SIG-M5 (cell line): ENCODE data around the gene ELL.
"Not testable (repeated sequence)": the region's sequence is repeated elsewhere in the genome, so short reads cannot be mapped to it uniquely, and the experiment has no call there.

Source experiments
- DNase-seq: peaks from one replicate; lab custom pipeline; 2025; lab: John Stamatoyannopoulos, UW

Gene ELL

DNA sequence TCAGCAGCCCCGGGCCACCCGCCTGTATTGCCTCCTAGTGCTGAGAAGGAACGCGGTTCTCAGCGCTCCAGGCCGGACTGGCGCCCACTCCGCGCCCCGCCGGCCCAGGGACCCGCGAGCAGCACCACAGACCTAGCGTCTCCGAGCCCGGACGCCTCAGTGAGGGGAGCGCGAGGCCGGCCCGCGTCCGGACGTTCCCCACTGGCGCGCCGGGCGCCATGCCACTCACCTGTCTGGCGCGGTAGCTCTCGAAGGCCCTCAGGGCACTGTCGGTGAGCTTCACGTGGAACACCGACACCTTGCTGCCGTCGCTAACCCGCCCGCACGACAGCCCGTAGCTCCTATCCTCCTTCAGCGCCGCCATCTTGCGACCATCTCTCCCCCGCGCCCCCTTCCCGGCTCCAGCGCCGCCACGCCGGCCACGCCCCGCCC lies at the start of gene ELL:
ELL (minus strand) TSS at position 379 of the 432 bp plus-strand sequence; CDS start at position 364, 15 bp downstream.
- no peak for DNase-seq

DNA sequence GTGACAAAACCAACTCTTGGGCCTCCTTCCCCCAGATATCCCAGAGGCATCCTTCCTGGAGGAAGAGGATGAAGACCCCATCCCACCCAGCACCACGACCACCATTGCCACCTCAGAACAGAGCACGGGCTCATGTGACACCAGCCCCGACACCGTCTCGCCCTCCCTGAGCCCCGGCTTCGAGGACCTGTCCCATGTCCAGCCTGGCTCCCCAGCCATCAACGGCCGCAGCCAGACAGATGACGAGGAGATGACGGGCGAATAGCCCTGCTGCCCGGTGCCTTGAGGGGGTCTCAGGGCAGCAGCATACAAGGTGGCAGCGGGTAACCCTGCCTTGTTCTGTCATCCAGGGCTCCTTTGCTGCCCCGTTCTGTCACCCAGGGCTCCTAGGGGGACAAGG lies 46.5 kb upstream of the ELL start:
- no peak for DNase-seq

DNA sequence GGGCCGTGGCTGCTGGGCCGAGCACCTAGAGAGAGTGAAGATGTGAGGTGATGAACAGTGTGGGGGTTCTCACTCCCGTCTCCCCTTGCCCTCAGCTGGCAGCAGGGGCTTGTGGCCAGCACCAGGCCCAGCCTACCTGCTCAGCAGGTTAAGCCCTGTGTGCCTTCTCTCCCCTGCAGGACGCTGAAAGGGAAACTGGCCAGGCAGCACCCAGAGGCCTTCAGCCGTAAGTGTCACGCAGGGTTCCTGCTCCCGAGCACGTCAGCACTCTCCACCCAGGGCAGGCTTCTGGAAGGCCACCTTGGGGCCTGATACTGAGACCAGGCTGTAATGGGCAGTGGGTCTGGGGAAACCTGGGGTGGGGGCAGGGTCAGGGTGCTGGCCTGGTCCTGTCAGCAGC lies 45.1 kb upstream of the ELL start:
- no peak for DNase-seq

DNA sequence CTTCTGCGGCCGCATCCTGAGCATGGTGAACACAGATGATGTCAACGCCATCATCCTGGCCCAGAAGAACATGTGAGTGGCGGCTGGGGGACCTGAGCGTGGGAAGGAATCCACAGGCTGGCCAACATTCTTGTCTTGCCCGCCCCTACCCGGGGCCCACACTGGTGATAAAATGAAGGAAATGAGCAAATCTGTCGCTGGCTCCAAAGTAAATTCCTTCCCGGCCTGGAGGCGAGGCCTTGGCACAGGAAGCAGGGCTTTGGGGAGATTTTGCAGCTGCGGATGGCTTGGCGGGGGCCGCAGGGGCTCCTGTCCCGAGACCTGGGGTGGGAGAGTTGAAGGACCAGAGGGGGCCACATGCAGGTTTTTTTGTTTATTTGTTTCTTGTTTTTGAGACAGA lies 40.2 kb upstream of the ELL start:
- DNase-seq = no peak

DNA sequence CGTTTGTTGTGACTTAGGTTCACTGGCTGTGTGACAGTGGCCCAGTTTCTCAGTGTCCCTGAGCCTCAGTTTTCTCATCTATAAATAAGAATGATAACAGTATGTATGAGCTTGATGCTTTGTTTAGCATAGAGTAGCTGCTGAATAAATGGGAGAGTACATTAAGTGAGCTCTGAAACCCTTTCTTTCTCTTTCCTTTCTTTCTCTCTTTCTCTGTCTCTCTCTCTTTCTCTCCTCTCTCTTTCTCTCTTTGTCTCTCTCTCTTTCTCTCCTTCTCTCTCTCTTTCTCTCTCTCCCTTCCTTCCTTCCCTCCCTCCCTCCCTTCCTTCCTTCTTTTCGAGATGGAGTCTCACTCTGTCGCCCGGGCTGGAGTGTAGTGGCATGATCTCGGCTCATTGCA lies 37.8 kb upstream of the ELL start:
- DNase-seq = no peak

DNA sequence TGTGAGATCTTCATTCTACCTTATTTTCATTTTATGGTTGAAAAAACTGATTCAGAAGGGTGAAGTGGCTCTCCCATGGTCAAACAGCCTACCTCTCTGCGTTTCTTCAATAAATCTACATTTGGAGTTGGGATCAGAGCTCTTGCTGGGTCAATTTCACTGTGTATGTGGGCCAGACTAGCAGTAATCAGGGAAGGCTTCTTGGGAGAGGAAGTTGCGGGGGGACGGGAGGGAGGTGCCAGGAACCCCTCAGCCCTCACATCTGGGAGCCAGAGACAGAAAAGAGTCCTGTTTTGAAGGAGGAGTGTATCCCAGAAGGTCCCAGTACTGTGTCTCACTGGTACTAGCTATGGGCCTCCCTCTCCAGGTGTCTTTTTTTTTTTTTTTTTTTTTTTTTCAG lies 36.7 kb upstream of the ELL start:
- DNase-seq = no peak

DNA sequence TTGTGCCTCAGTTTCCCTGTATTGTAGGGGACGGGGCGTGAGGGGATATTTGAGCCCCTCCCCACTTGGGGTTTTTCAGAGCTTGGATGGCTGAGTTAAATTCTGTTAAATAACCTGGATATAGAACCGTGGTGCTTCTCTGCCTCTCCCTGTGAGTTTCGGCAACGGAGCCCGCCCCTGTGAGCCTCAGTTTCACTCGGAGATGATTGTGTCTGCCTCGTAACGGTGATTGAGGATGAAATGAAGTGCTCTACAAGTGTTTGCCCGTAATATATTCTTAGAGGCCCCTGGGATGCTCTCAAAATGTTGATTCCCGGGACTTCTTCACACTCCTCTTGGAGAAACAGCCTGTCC lies 36.3 kb upstream of the ELL start:
- no peak for DNase-seq

DNA sequence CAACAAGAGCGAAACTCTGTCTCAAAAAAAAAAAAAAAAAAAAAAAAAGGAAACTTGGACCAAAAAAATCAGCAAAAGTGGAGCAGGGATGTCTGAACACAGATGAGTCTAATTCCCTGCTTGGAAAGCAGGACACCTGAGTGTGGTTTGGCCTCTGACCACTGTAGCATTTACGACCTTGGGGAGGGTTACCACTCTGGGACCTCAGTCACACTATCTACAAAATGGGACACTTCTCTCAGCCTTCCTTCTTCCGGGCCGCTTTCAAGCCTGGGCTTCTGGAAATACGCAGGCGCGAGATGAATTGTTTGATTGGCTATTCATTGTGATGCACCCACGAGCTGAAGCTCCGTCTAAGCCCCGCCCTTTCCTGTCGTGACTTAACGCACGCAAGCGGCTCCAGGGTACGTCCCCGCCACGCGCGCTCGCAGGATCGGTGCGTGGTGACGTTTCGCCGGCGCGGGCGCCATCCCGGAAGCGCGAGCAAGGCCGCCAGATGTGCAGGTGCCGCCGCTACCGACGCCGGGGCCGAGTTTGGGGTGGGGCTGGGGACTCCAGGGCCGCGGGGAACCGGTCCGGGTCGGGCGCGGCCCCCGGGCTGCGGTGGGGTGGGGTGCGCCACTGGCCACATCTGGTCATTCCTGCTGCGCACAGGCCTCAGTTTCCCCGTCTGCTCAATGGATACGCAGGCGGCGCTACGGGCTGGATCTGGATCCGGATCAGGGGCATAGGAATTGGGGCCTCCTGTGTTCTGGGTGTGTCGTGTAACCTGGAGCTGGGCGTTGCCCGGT lies 35.7 kb upstream of the ELL start, which contains the start of gene KXD1:
KXD1 (plus strand) TSS at position 460 of the 791 bp plus-strand sequence. CDS start 4,187 bp downstream, outside the sequence.
- DNase-seq = peak; percentile 95

DNA sequence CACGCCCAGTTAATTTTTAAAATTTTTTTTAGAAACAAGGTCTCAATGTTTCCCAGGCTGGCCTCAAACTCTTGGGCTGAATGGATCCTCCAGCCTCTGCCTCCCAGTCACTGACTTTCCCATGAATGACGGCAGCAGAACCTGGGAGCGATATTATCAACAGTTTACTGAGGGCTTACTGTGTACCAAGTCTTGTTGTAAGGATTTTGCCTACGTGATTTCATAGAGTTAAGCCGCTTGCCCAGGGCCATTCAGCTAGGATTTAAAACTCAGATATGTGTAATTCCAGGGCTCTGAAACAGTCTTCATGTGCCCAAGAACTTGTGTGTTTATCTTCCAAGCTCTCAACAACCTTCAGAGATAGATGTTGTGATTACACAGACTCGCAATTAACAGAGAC lies 29.8 kb upstream of the ELL start:
- DNase-seq = no peak

DNA sequence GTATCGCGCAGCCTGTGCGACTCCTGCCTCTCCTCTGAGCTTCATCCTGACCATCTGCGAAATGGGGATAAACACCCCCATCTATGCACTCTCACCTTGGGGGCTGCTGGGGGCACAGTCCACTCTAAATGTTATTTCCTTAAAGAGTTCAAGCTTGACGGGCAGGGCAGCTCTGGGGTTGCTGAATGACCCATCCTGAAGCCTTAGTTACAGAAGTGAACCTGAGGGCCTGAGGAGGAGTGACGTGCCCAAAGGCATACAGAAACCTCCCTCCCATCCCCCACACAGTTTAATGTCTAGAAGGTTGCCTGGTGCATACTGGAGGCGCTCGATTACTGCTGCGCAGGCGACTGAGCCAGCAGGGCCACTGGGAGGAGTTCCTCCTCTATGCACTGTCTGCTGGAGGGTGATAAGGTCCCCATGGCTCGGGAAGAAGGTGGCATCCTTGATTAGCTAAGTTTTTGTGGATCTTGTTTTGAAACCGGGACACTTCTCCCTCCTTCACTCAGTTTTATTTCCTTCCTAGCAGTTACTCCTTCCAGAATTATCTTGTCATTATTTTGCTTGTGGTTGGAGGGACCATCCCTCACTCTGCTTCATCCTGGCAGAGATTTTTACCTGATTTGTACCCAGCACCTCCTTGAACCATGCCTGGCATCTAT lies 22.1 kb upstream of the ELL start:
- DNase-seq = peak; percentile 51

DNA sequence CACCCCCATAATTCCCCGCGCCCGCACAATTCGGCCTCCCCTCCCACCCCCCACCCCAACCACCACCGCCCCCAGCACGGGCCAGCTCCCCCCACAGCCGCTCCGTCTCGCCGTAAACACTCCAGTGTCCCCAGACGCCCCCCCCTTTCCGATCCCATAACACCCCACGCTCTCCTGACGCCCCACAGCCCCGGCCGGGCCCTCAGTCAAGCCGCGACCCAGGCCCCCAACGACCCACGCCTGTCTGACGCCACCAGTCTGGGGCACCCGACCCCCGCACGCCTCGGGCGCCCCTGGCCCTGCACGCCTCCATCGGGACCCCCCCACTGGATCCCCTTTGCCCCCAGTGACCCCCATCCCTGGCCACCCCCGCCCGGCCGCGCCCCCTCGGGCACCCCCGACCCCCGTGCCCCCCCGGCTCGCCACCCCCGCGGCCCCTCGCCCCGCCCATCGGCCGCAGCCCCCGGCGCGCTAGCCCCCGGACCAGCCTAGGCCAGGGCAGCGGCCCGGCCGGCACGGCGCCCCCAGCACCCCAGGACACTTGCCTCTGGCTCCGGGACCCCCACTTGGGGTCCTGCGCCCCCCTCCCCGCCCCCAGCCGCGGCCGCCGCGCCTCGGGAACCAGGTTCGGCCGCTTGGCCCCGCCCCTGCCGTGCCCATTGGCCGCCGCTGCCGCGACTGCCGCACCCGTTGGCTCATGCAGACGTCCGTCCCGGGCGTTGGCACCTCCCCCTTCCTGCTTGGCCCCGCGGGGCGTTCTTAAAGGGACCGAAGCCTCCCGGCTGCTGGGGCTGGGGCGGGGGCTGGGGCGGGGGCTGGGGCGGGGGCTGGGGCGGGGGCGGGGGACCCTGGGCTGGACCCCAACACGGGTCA lies 21.3 kb upstream of the ELL start, which contains the start of gene FKBP8:
FKBP8 (minus strand) TSS at position 633 of the 873 bp plus-strand sequence. CDS start 1,603 bp downstream, outside the sequence.
- DNase-seq = peak; percentile 43

DNA sequence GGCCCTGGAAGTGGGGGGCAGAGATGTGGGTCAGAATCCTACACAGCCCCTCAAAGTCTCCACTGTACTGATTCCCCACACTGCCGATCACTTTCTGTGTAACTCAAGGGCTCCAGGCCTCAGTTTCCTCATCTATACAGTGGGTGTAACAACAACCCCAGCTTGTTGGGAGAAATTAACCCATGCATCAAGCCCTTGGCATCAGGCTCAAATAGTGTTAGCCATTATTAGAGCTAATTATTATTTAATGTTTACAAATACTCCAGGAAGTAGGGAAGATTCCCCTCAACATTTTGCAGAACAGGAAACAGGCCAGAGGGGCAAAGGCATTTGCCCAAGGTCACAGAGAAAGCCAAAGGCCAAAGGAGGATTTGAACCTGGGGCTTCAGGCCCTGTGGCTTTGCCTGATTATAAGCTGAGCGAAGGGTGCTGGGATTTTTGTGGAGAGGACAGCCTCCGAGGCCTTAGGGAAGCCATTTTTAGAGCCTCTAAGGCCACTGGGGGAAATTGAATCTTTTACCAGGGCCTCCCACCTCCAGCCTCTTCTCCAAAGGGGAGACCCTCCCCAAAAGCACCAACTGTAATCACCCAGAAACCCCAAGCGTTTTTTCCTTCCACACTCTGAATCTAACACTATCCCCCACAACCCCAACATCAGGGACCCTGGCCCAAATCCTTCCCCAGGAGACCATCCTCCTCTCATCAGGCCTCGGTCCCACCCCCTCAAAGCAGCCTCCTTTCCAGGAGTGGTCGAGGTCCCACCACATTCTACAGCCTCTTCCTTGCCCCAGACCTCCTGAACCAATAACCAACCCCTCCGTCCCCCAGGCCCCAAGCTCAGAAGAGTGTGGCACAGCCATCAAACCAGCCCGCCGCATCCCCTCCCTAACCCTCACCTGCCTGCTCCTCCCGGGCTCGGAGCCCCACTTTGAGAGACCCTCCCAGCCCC lies 20.4 kb upstream of the ELL start:
- DNase-seq = no peak

DNA sequence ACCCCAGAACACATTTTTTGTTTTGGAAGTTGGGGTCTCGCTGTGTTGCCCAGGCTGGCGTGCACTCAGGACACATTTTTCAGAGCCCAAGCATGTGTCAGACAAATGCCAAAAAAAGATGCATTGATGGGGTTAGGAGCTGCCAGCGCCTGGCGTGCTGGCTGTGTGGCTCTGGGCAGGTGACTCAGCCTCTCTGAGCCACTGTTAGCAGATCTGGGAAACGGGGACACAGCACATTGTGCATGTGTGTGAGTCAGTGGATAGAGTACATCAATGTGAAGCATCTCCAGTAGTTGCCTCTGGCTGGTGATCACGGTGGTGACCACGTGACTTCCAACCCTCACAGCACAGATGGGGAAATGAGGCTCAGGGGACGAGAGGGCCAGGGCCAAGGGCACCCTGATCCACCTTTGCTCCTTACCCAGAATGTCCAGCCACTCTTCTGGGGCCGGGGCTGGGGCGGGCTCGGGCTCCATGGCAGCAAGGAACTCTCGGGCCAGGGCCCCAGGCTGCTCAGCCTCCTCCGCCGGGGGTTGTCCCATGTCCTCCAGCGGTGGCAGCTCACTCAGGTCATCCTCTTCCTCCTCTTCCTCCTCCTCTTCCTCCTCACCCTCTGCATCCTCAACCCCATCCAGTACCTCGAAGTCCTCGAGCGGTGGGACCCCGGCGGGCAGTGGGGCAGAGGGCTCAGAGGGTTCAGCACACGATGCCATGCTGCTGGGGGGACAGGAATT lies 19.6 kb upstream of the ELL start:
- DNase-seq = no peak

DNA sequence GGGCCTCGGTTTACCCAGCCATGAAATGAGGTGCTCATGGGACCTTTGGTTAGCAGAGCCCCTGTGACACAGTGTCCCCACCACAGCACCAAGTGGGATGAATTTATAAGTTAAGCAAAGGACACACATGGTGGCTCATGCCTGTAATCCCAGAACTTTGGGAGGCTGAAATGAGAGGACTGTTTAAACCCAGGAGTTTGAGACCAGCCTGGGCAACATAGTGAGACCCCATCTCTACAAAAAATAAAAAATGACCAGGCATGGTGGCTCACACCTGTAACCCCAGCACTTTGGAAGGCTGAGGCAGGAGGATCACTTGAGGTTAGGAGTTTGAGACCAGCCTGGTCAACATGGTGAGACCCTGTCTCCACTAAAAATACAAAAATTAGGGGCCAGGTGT lies 18.3 kb upstream of the ELL start:
- not testable (repeated sequence) for DNase-seq

DNA sequence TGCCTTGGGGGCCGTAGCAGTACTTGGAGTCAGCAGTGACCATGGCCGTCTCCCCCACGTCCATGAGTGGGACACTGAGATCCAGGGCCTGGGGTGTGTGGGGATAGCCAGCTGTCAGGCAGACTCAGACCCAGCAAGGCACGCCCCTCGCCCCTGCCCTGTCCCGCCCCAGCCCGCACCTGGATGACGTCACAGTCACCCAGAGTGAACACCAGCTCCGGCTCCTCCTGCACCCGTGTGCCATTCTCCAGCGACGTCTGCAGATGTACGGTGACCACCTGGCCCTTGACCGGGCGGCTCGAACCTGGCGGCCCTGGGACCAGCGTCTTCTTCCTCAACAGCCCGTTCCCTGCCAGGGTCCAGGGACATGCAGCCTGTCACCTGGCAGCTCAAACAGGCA lies 17.5 kb upstream of the ELL start:
- DNase-seq = no peak

DNA sequence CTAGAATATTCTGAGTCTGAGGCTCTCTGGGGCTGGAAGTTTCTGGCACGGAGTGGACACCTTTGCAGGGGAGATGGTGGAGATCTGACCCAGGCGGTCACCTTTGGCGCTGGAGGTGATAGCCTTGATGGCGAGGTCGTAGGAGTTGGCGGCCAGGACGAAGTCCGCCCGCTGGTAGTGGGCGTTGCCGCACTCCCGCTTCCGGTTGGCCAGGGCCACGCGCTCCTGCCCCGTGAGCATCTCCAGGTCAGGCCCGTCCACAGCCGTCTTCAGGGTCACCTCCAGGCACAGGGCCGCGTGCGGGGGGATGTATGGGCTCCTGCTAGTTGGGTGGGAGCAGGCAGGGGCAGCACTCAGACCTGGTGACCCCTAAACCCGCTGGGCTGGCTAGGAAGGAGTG lies 16.2 kb upstream of the ELL start:
- DNase-seq = no peak

DNA sequence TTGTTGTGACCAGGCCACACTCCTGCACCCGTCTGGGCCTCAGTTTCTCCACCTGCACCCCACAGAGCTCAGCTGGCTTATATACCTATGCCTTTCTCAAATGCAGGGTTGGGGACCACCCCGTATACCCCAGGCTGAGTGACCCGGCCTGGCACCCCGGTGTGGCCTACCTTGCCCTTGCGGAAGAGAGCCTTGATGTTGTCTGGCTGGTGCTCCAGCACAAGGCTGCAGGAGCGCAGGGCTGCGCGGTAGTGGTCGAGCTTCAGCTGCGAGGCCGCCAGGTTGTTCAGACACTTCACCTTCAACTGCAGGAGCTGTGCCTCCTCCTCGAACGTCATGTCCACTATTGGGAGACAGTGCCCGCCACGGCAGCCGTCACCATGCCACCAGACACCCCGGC lies 15.6 kb upstream of the ELL start:
- DNase-seq = no peak

DNA sequence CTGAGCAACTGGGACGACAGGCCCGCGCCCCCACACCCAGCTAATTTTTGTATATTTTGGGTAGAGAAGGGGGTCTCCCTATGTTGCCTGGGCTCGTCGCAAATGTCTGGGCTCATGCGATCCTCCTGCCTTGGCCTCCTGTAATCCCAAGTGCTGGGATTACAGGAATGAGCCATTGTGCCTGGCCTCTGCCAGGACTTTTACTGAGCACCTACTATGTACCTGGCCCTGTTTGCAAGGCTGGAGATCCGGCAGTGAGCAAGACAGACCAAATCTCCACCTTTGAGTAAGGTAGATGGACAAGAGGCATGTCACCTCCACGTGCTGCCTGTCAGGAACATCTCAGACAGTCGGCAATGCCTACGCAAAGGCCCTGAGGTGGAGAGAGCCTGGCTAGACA lies 14.6 kb upstream of the ELL start:
- DNase-seq = no peak

DNA sequence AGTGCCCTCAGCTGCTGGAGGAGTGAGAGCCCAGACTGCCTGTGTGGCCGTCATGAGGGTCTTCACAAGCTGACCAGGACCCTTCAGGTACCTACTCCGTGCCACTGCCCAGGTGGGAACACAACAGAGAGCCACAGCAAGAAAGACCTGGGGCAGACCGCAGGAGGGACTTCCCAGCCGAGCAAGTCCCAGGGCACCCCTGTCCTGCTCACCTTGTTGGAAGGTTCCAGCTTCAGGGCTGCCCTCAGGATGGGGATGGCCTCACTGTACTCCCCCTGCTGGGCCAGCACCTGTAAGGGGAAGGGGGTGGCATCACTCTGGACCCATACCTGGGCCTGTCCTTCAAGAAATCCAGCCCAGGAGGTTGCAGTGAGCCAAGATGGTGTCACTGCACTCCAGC lies 11.2 kb upstream of the ELL start:
- DNase-seq = no peak

DNA sequence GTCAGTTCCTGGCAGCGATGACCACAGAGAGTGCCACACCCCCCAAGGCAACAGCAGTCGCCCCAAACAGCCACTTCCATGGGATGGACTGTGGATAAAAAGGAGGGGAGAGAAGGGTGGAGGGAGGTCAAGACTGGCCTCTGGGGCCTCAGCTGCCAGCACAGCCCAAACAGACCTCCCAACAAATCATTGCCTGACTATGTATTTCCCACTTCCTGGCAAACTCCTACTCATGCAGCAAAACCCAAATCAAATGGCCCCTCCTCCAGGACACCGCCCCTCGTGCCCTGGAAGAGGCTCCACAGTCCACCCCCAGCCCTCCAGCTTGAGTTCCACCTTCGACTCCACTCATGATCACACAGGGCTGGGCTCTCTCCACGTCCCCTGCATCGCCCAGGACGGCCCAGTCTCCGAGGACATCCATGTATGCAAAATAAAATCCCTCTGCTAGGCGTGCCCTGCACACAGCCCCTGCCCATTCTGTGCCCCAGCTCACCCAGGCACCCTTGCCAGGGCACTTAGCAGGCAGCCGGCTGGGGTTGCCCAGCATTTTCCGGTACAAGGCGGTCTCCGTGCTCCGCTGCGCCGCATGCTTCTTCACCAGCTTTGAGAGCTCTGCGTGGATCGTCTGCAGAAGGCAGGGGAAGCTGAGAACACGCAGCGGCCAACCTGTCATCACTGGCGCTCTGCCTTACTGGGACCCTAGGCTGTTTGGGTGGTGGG lies 10.5 kb upstream of the ELL start:
- no peak for DNase-seq
